GM21381 (cell line): ENCODE data around the gene GDAP2.

ENCODE experiments used
- ATAC-seq: cut with Tn5 transposase; IDR thresholded peaks from one replicate; pipeline ENCODE4 v1.9.1; 2021; ENCODE audit warnings: mild to moderate bottlenecking, moderate library complexity; ENCODE audit not compliant: unreplicated experiment

Gene GDAP2

GRCh38 chr1:117814856-117815797 lies 114.3 kb downstream of the GDAP2 start:
- no peak for ATAC-seq
